Measurements from ENCODE around the gene SPTA1. TPM values are rescaled to one million over a fixed set of nuclear protein-coding genes. Genes with fewer than 3 reads are reported as not detected.

The SPTA1 gene
- total RNA-seq, 1 donor from 2014 or later: not detected

GRCh38 chr1:158644449-158644848 is 42.1 kb downstream of the SPTA1 start:
- intact Hi-C loops (cut with DNase I): no loop called here
- DNase-seq (ENCODE audit: low spot score in 2 of 2): no peak
- Histone ChIP-seq H3K27me3 (no peaks in the 10 kb centered on the region), H3K4me1 (no peaks in the 10 kb centered on the region), H3K36me3 (no peaks in the 10 kb centered on the region), H3K27ac (no peak overlapping the region), H3K9me3 (no peaks in the 10 kb centered on the region), H3K4me3 (no peak overlapping the region)
- no peak for TF ChIP-seq CTCF (IDR thresholded peaks at IDR 0.05)

DNA sequence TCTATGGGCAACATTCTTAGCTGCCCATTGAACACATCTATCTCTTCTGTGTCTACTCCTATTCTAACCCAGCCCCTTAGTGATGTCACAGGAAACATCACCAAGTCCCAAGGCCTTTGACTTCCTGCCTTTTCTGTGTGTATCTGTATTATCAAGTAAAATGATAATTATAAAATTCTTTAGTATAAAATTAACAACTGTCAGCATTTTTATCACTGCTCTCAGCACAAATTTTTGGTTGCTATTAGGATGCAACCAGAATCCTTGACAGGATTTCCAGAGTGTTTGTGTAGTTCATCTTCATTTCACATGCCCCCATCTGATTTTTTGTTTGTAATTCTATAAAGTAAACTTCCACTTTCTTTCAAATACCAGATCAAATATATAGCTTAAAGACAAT is 47.6 kb downstream of the SPTA1 start:
- Histone ChIP-seq H3K27me3 (no peaks in the 10 kb centered on the region), H3K4me3 (no peak overlapping the region), H3K9me3 (no peaks in the 10 kb centered on the region), H3K36me3 (no peaks in the 10 kb centered on the region), H3K4me1 (no peaks in the 10 kb centered on the region), H3K27ac (no peak overlapping the region)
- DNase-seq (ENCODE audit: low spot score in 2 of 2): no peak
- no peak for TF ChIP-seq CTCF (IDR thresholded peaks at IDR 0.05)
- intact Hi-C loops (cut with DNase I): no loop called here

DNA sequence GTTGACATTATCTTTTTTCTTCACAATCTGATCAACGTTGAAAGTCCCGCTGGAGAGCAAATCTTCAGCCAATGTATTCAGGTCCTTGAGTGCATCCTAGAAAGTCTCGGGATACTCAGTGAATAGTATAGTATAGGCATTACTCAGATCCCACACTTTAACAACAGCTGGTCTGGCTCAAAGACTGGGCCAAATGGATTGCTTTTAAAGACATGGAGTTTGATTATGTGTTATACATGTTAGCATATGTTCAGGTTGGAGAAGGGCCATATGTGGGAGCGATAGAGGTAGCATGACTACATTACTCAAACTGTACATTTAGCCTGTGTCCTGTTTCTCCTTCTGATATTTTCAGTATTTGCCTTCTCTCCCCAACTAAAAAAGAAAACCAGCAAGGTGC is 48.4 kb downstream of the SPTA1 start:
- Histone ChIP-seq H3K27me3 (no peaks in the 10 kb centered on the region), H3K9me3 (no peaks in the 10 kb centered on the region), H3K4me3 (no peak overlapping the region), H3K36me3 (no peaks in the 10 kb centered on the region), H3K27ac (no peak overlapping the region), H3K4me1 (no peaks in the 10 kb centered on the region)
- intact Hi-C loops (cut with DNase I): no loop called here
- TF ChIP-seq CTCF (IDR thresholded peaks at IDR 0.05): no peak
- no peak for DNase-seq (ENCODE audit: low spot score in 2 of 2)

- no peak overlapping the region for H3K4me3 ChIP-seq
- intact Hi-C loops (cut with DNase I): no loop called here
- no peak for DNase-seq (ENCODE audit: low spot score in 2 of 2)
- no peak overlapping the region for H3K27ac ChIP-seq
- H3K4me1 ChIP-seq: no peaks in the 10 kb centered on the region
- H3K27me3 ChIP-seq: no peaks in the 10 kb centered on the region
- H3K36me3 ChIP-seq: no peaks in the 10 kb centered on the region
- TF ChIP-seq CTCF (IDR thresholded peaks at IDR 0.05): no peak
- no peaks in the 10 kb centered on the region for H3K9me3 ChIP-seq
These were observed 72.8 kb downstream of the SPTA1 start for GRCh38 chr1:158613764-158614163.

- no peak overlapping the region for H3K27ac ChIP-seq
- intact Hi-C loops (cut with DNase I): no loop called here
These were observed 74.6 kb downstream of the SPTA1 start for GRCh38 chr1:158611916-158612315.

More at GRCh38 chr1:158611916-158612315, 74.6 kb downstream of the SPTA1 start:
- H3K9me3 ChIP-seq: no peaks in the 10 kb centered on the region
- no peak overlapping the region for H3K4me3 ChIP-seq
- no peak for DNase-seq (ENCODE audit: low spot score in 2 of 2)
- TF ChIP-seq CTCF (IDR thresholded peaks at IDR 0.05): no peak
- no peaks in the 10 kb centered on the region for H3K4me1 ChIP-seq
- no peaks in the 10 kb centered on the region for H3K36me3 ChIP-seq
- no peaks in the 10 kb centered on the region for H3K27me3 ChIP-seq

Data from ascending aorta (tissue), 2 donors.